HepG2 (cell line): ENCODE measurements around the gene TMEM184B. TPM values are rescaled to one million over a fixed set of nuclear protein-coding genes. Genes with fewer than 3 reads are reported as not detected.

Experiments used
- AKNA ChIP-seq: sonication (generic); formaldehyde crosslinking; IDR thresholded peaks from 2 replicates; pipeline ENCODE4 v1.4.0; 2020; ENCODE audit warnings: missing genetic modification reagents, borderline replicate concordance
- FOXP1 ChIP-seq, 2 experiments: fragments of 450-650 bp in 1 of 2; IDR thresholded peaks; 2 replicates each; pipeline ENCODE4 v1.6.1; 2017 to 2018; ENCODE audit warnings: antibody characterized with exemption in 1 of 2
- HMG20A ChIP-seq: IDR thresholded peaks from 2 replicates; pipeline ENCODE4 v1.6.1; 2016; ENCODE audit warnings: borderline replicate concordance
- MAZ ChIP-seq, 2 experiments: sonication (generic) in 1 of 2; formaldehyde crosslinking in 1 of 2; IDR thresholded peaks; 2 replicates each; pipeline versions ENCODE4 v1.5.0 to v1.6.1; 2012 to 2020; ENCODE audit warnings: low read depth in 2 of 2, mild to moderate bottlenecking in 2 of 2, borderline replicate concordance in 1 of 2, improper control_type of control experiment in 1 of 2, low read length in 1 of 2, missing genetic modification reagents in 1 of 2, moderate library complexity in 1 of 2
- ZNF142 ChIP-seq: sonication (generic); formaldehyde crosslinking; IDR thresholded peaks from 2 replicates; pipeline ENCODE4 v1.4.0; 2020; ENCODE audit warnings: missing genetic modification reagents
- ZNF331 ChIP-seq: sonication (generic); formaldehyde crosslinking; IDR thresholded peaks from 2 replicates; pipeline ENCODE4 v1.4.0; 2020; ENCODE audit warnings: missing genetic modification reagents
- ZNF34 ChIP-seq: sonication (generic); formaldehyde crosslinking; IDR thresholded peaks from 2 replicates; pipeline ENCODE4 v1.4.0; 2020; ENCODE audit warnings: mild to moderate bottlenecking, missing genetic modification reagents, borderline replicate concordance
- ZNF362 ChIP-seq: sonication (generic); formaldehyde crosslinking; IDR thresholded peaks from 2 replicates; pipeline ENCODE4 v1.4.0; 2020; ENCODE audit warnings: missing genetic modification reagents, mild to moderate bottlenecking, borderline replicate concordance
- ZNF367 ChIP-seq: sonication (generic); formaldehyde crosslinking; IDR thresholded peaks from 2 replicates; pipeline ENCODE4 v1.4.0; 2020; ENCODE audit warnings: missing genetic modification reagents, borderline replicate concordance
- ZNF839 ChIP-seq: sonication (generic); formaldehyde crosslinking; IDR thresholded peaks from 2 replicates; pipeline ENCODE4 v1.4.0; 2020; ENCODE audit warnings: missing genetic modification reagents, mild to moderate bottlenecking, borderline replicate concordance
- polyA plus RNA-seq, 8 experiments: library from polyadenylated mRNA; depleted of rRNA in 3 of 8; stranded (reverse) in 7 of 8; unstranded in 1 of 8; fragments of >200 nt; fragmentation: Illumina TruSeq in 4 of 8; extraction: Trizol in 4 of 8; gene quantifications; 2 replicates each; pipeline versions ENCODE4 v1.2.1 to v1.2.3, GENCODE V29; 2011 to 2016; ENCODE audit warnings: low read depth in 4 of 8, missing spikeins in 1 of 8, mixed read lengths in 1 of 8; ENCODE audit not compliant: insufficient read depth in 1 of 8
- total RNA-seq, 5 experiments: library from RNA; depleted of rRNA; stranded (reverse); fragments of >200 nt; fragmentation: Illumina TruSeq; extraction: Trizol; gene quantifications; 2 replicates each; pipeline ENCODE4 v1.2.3, GENCODE V29; 2016; ENCODE audit warnings: low read depth in 1 of 5

Gene TMEM184B
- total and polyA plus RNA-seq, 2 of the 13 experiments (the other 11 are each of a cell fraction or from before 2014, with no cell fraction given): 15.9 to 16.0 TPM

GRCh38 chr22:38187413-38188212, 85.2 kb downstream of the TMEM184B start (continued):
- TF ChIP-seq ZNF142 (CRISPR knock-in tag): no peak
- TF ChIP-seq ZNF362: peak; percentile 72; the same call in 1 of the 2 replicates
- TF ChIP-seq FOXP1 (IDR thresholded peaks at IDR 0.05): no peak
- peak; percentile 95 for TF ChIP-seq FOXP1 (CRISPR knock-in tag; IDR thresholded peaks at IDR 0.05)
- TF ChIP-seq ZNF839 (CRISPR knock-in tag): no peak
- TF ChIP-seq ZNF367: no peak
- peak; percentile 61 for TF ChIP-seq HMG20A (CRISPR knock-in tag)
- TF ChIP-seq ZNF34 (CRISPR knock-in tag): no peak
- peak; percentile 29; the same call in 1 of the 2 replicates for TF ChIP-seq ZNF331 (CRISPR knock-in tag)
- TF ChIP-seq AKNA (CRISPR knock-in tag): no peak
- no peak for TF ChIP-seq MAZ (IDR thresholded peaks at IDR 0.05; ENCODE audit: borderline replicate concordance, low read depth, low read length)
- 0 out of 2 replicates have a peak, but pooled peaks have one; percentile 7 for TF ChIP-seq MAZ (CRISPR knock-in tag; IDR thresholded peaks at IDR 0.05; ENCODE audit: low read depth)
